Renal pelvis (tissue), 4 donors: ENCODE data around the gene MRPL42. TPM values are rescaled to one million over a fixed set of nuclear protein-coding genes. Genes with fewer than 3 reads are reported as not detected.

ENCODE experiments used
- DNase-seq: peaks from one replicate; pipeline ENCODE4 v3.0.0-alpha.2; 2013
- polyA plus RNA-seq, 3 donors: library from polyadenylated mRNA; unstranded; fragments of 120-200 nt; gene quantifications; one replicate each; pipeline ENCODE4 v1.2.1, GENCODE V29; 2013; ENCODE audit not compliant: insufficient read length in 3 of 3

MRPL42 gene
- polyA plus RNA-seq, 3 donors: 66.0 to 69.2 (median 68.4) TPM

- peak; percentile 96 for DNase-seq
These were observed 25.5 kb upstream of the MRPL42 start, which contains the start of gene UBE2N for GRCh38 chr12:93441617-93442410. TSS of gene UBE2N (minus strand) at chr12:93441947. CDS start at chr12:93441884, 63 bp downstream.

- DNase-seq: no peak
These were observed 24.6 kb upstream of the MRPL42 start for GRCh38 chr12:93442411-93443340.

- no peak for DNase-seq
These were observed 23.7 kb upstream of the MRPL42 start for GRCh38 chr12:93443576-93443975.

- no peak for DNase-seq
These were observed 19.6 kb upstream of the MRPL42 start for GRCh38 chr12:93447555-93448290.

- no peak for DNase-seq
These were observed 18.5 kb upstream of the MRPL42 start for GRCh38 chr12:93448796-93449195.

- no peak for DNase-seq
These were observed 18.0 kb upstream of the MRPL42 start for GRCh38 chr12:93449277-93449676.

GRCh38 chr12:93451423-93452158, 15.7 kb upstream of the MRPL42 start:
- DNase-seq: no peak

- DNase-seq: no peak
These were observed 13.7 kb upstream of the MRPL42 start for GRCh38 chr12:93453633-93454032.

- no peak for DNase-seq
These were observed 11.2 kb upstream of the MRPL42 start for GRCh38 chr12:93456077-93456476.

- DNase-seq: no peak
These were observed 8.2 kb upstream of the MRPL42 start for GRCh38 chr12:93459097-93459496.

GRCh38 chr12:93460003-93460402, 7.3 kb upstream of the MRPL42 start:
- no peak for DNase-seq

- no peak for DNase-seq
These were observed 6.4 kb upstream of the MRPL42 start for GRCh38 chr12:93460902-93461301.

- no peak for DNase-seq
These were observed 5.8 kb upstream of the MRPL42 start for GRCh38 chr12:93461503-93461902.

GRCh38 chr12:93465841-93466240, 1.5 kb upstream of the MRPL42 start:
- no peak for DNase-seq

- DNase-seq: no peak
These were observed 526 bp upstream of the MRPL42 start for GRCh38 chr12:93466625-93467350.

- DNase-seq: peak; percentile 10
These were observed 676 bp downstream of the MRPL42 start for GRCh38 chr12:93468008-93468371.

GRCh38 chr12:93469386-93469785, 2.1 kb downstream of the MRPL42 start:
- no peak for DNase-seq

- no peak for DNase-seq
These were observed 9.2 kb downstream of the MRPL42 start for GRCh38 chr12:93476555-93476954.

GRCh38 chr12:93482721-93483120, 15.4 kb downstream of the MRPL42 start:
- DNase-seq: no peak

GRCh38 chr12:93483151-93483807, 16.0 kb downstream of the MRPL42 start:
- no peak for DNase-seq
